22Rv1 (cell line): Measurements from ENCODE around the gene POTEF.
"Not testable (repeated sequence)": the region's sequence is repeated elsewhere in the genome, so short reads cannot be mapped to it uniquely, and the experiment has no call there.

Experiments used
- ZFX ChIP-seq: fragments of 450-650 bp; IDR thresholded peaks from 2 replicates; pipeline ENCODE4 v1.6.1; 2017; ENCODE audit warnings: antibody characterized with exemption, borderline replicate concordance
- TF ChIP-seq, protein P1 (sequence below): fragments of 450-650 bp; IDR thresholded peaks from 2 replicates; pipeline ENCODE4 v1.5.1; 2017; ENCODE audit warnings: mild to moderate bottlenecking

- TF ChIP-seq, protein P1, sequence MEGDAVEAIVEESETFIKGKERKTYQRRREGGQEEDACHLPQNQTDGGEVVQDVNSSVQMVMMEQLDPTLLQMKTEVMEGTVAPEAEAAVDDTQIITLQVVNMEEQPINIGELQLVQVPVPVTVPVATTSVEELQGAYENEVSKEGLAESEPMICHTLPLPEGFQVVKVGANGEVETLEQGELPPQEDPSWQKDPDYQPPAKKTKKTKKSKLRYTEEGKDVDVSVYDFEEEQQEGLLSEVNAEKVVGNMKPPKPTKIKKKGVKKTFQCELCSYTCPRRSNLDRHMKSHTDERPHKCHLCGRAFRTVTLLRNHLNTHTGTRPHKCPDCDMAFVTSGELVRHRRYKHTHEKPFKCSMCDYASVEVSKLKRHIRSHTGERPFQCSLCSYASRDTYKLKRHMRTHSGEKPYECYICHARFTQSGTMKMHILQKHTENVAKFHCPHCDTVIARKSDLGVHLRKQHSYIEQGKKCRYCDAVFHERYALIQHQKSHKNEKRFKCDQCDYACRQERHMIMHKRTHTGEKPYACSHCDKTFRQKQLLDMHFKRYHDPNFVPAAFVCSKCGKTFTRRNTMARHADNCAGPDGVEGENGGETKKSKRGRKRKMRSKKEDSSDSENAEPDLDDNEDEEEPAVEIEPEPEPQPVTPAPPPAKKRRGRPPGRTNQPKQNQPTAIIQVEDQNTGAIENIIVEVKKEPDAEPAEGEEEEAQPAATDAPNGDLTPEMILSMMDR, result not testable (repeated sequence)
- TF ChIP-seq ZFX, result not testable (repeated sequence)
Observed at GRCh38 chr2:130136546-130136945, 7.5 kb upstream of the POTEF start.
